Breast epithelium (tissue), 4 donors: Measurements from ENCODE around the gene PRR33. TPM values are rescaled to one million over a fixed set of nuclear protein-coding genes. Genes with fewer than 3 reads are reported as not detected.

Source experiments
- DNase-seq, 2 donors: peaks; one replicate each; pipeline ENCODE4 v3.0.0-alpha.2; 2019; ENCODE audit warnings: low spot score in 2 of 2
- H3K27ac ChIP-seq, 2 donors: fragments of 200-600 bp; sonication (generic) in 1 of 2; one replicate each; pipeline ENCODE4 v1.5.1; 2016 to 2019; ENCODE audit warnings: mild to moderate bottlenecking in 1 of 2
- H3K27me3 ChIP-seq, 2 donors: fragments of 200-600 bp; sonication (generic) in 1 of 2; one replicate each; pipeline versions ENCODE4 v1.5.1 to v1.6.0; 2017 to 2019; ENCODE audit warnings: control low read depth in 1 of 2, mild to moderate bottlenecking in 1 of 2
- H3K36me3 ChIP-seq: fragments of 200-600 bp; one replicate; pipeline ENCODE4 v1.5.1; 2019
- H3K4me1 ChIP-seq, 2 donors: fragments of 200-600 bp; sonication (generic); one replicate each; pipeline ENCODE4 v1.5.1; 2016 to 2019; ENCODE audit warnings: control low read depth in 1 of 2
- H3K4me3 ChIP-seq, 3 donors: fragments of 200-600 bp; sonication (generic); 1 replicate in 2 of 3; 2 replicates in 1 of 3; pipeline ENCODE4 v1.5.1; 2016 to 2019; ENCODE audit warnings: mild to moderate bottlenecking in 3 of 3, moderate library complexity in 2 of 3
- H3K9me3 ChIP-seq, 2 donors: fragments of 200-600 bp; sonication (generic) in 1 of 2; one replicate each; pipeline ENCODE4 v1.5.1; 2016 to 2019; ENCODE audit warnings: control low read depth in 1 of 2
- CTCF ChIP-seq, 3 donors: fragments of 450-650 bp; IDR thresholded peaks; one replicate each; pipeline ENCODE4 v1.5.1; 2016 to 2017; ENCODE audit warnings: antibody characterized with exemption in 3 of 3, mild to moderate bottlenecking in 3 of 3, moderate library complexity in 3 of 3
- POLR2A ChIP-seq: fragments of 450-650 bp; IDR thresholded peaks from one replicate; pipeline ENCODE4 v1.6.1; 2016; ENCODE audit warnings: antibody characterized with exemption, mild to moderate bottlenecking, moderate library complexity
- POLR2AphosphoS5 ChIP-seq, 3 donors: sonication (generic); formaldehyde crosslinking; IDR thresholded peaks; one replicate each; pipeline ENCODE4 v1.6.1; 2017; ENCODE audit warnings: antibody characterized with exemption in 3 of 3
- intact Hi-C: fragments of 100-400 bp; cut with DNase I; formaldehyde crosslinking; loops from one replicate; pipeline ENCODE4 v1.15.1; 2023; ENCODE audit warnings: low total_unique reads
- total RNA-seq, 3 donors: library from RNA; depleted of rRNA; stranded (reverse); fragments of >200 nt; gene quantifications; one replicate each; pipeline ENCODE4 v1.1.0, GENCODE V29; 2016

The PRR33 gene
- total RNA-seq, 3 donors from 2014 or later, result not detected

GRCh38 chr11:1927026-1927847, 35.5 kb upstream of the PRR33 start:
- no peaks in the 10 kb centered on the region for H3K27me3 ChIP-seq
- no peaks in the 10 kb centered on the region for H3K36me3 ChIP-seq
- no peaks in the 10 kb centered on the region for H3K9me3 ChIP-seq
- no peaks in the 10 kb centered on the region for H3K4me1 ChIP-seq
- intact Hi-C loops, result no loop called here
- TF ChIP-seq POLR2A (no peak), POLR2AphosphoS5 (IDR thresholded peaks at IDR 0.05) (no peak), CTCF (IDR thresholded peaks at IDR 0.05) (no peak)
- peak overlapping the region in 1 of 3 donors; percentile 11 for H3K4me3 ChIP-seq
- peak overlapping the region in 1 of 2 donors; percentile 72 for H3K27ac ChIP-seq
- DNase-seq, result no peak

- no peaks in the 10 kb centered on the region for H3K27me3 ChIP-seq
- no peak for DNase-seq
- H3K4me1 ChIP-seq, result no peaks in the 10 kb centered on the region
- no peaks in the 10 kb centered on the region for H3K9me3 ChIP-seq
- TF ChIP-seq CTCF (IDR thresholded peaks at IDR 0.05) (no peak), POLR2AphosphoS5 (IDR thresholded peaks at IDR 0.05) (no peak), POLR2A (no peak)
- no peaks in the 10 kb centered on the region for H3K36me3 ChIP-seq
- no peak overlapping the region for H3K4me3 ChIP-seq
- peak overlapping the region in 1 of 2 donors; percentile 72 for H3K27ac ChIP-seq
- intact Hi-C loops, result no loop called here
Measured at GRCh38 chr11:1926156-1927025, 34.7 kb upstream of the PRR33 start.

- Histone ChIP-seq H3K27ac (no peak overlapping the region), H3K4me1 (no peaks in the 10 kb centered on the region), H3K36me3 (no peaks in the 10 kb centered on the region), H3K27me3 (no peaks in the 10 kb centered on the region), H3K9me3 (no peaks in the 10 kb centered on the region), H3K4me3 (no peak overlapping the region)
- DNase-seq, result no peak
- intact Hi-C loops, result no loop called here
- TF ChIP-seq CTCF (IDR thresholded peaks at IDR 0.05) (no peak), POLR2AphosphoS5 (IDR thresholded peaks at IDR 0.05) (no peak), POLR2A (no peak)
Measured at GRCh38 chr11:1925373-1926155, 33.9 kb upstream of the PRR33 start.

GRCh38 chr11:1924646-1925372, 33.1 kb upstream of the PRR33 start:
- H3K4me1 ChIP-seq, result no peaks in the 10 kb centered on the region
- peak overlapping the region in 1 of 2 donors; percentile 0 for H3K27ac ChIP-seq
- no peaks in the 10 kb centered on the region for H3K27me3 ChIP-seq
- H3K36me3 ChIP-seq, result no peaks in the 10 kb centered on the region
- no peak for DNase-seq
- H3K4me3 ChIP-seq, result no peak overlapping the region
- TF ChIP-seq CTCF (IDR thresholded peaks at IDR 0.05) (no peak), POLR2A (no peak), POLR2AphosphoS5 (IDR thresholded peaks at IDR 0.05) (no peak)
- no peaks in the 10 kb centered on the region for H3K9me3 ChIP-seq
- intact Hi-C loops, result no loop called here
